MM.1S (cell line): Measurements from ENCODE around the gene CD82.

Experiments
- CTCF ChIP-seq: fragments of 300-600 bp; sonication (generic); IDR thresholded peaks from 2 replicates; pipeline ENCODE4 v1.5.1; 2016; ENCODE audit warnings: antibody characterized with exemption, low read length, mixed read lengths
- EZH2 ChIP-seq: fragments of 300-600 bp; sonication (generic); optimal IDR thresholded peaks from 2 replicates; pipeline ENCODE3; 2017; ENCODE audit warnings: low read depth, mild to moderate bottlenecking, antibody characterized with exemption, low read length, mixed read lengths

- peak; percentile 29 for TF ChIP-seq CTCF
- TF ChIP-seq EZH2: no peak
Measured at GRCh38 chr11:44632466-44633123, 67.1 kb downstream of the CD82 start.
